ENCODE data around the gene ENAH.
A peak's percentile ranks its signal among the peaks of the same experiment; 100 is the strongest.
"Not testable (repeated sequence)": the region's sequence is repeated elsewhere in the genome, so short reads cannot be mapped to it uniquely, and the experiment has no call there.

Gene ENAH

DNA sequence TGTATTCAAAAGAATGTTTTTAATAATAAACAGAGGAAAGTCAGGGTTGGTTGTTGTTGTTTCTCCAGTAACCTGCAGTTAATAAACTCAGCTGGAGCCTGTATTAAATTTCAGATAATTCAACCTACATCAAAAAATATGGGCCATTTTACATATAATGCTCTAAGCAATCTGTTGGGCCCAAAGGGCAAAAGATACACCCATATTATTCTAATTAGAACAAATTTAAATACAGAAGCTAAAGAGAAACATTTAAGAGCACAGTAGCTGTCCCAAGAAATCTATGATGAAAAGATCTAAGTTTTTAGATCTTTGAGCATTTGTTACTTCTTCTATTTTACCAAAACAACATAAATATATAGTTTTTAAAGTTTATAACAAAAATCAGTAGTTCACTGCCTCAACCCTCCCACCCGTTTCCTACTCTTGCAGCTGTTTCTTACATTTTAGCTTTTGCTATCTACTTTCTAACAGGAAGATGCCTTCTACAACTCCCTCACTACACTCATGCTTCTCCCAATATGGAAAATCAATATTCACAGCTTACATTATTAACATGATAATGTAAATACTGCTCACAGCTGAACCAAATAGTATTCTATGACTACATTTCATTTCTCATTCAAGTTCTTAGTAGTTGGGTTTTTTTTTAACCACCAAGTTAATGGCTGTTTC, 130.2 kb downstream of the ENAH start:
- no peak for DNase-seq

DNA sequence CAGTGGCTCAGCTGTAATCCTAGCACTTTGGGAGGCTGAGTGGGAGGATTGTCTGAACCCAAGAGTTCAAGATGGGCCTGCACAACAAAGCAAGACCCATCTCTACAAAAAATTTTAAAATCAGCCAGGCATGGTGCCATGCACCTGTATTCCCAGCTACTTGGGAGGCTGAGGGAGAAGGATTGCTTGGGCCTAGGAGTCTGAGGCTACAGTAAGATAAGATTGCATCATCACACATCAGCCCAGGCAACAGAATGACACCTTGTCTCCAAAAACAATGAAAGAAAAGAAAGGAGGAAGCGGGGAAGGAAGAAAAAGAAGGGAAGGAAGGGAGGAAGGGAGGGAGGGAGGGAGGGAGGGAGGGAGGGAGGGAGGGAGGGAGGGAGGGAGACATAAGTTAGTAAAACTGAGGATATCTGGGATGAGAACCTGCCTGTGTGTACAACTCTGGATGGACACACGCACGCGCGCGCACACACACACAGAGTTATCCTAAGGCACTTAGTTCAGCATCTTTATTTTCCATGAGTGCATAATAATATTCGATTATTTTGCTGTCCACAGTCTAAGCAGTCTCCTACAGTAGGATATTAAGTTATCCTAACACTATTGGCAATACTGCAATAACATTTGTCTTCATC, 132.2 kb downstream of the ENAH start:
- DNase-seq: no peak

DNA sequence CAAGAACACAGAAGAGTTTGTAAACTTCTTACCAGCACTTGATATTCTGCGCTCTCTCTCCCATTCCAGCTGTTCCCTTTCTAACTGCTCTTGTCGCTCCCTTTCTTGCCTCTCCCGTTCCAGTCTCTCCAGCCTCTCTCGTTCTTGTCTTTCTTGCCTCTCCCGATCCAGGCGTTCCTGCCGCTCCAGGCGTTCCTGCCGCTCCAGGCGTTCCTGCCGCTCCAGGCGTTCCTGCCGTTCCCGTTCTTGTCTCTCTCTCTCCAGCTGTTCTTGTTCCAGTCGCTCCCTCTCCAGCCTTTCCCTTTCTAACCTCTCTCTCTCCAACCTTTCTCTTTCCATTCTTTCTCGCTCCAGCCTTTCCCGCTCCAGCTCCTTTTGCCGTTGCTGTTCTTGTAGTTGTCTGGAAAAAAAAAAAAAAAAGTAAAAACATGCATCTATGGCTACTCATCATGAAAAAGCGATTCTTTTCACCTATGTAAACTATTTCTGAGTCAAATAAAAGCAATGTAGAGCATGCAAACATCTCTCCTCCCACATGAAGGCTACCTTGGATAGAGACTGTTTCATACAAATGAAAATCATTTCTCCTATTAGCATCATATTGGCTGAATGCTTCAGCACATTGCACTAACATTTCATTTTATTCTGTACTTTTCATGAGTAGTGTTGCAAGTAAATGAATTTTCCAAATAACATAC, 133.6 kb downstream of the ENAH start:
- DNase-seq: no peak

DNA sequence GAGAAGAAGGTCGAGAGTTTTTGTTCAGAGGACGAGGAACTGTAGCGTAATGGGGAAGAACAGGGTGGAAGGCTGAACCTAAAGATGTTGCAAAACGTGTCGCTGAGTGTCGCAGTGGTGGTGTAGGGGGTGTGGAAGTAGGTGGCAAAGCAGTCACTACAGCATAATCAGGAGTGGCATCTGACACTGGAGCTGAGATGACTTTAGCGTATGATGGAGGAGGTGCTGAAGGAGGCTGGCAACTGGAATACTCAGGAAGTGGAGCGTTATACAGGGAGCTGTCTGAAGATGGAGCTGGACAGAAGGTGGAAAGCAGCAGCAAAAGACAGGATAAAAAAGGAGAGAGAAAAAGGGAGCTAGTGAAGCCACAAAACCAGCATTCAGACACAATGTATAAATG, 135.2 kb downstream of the ENAH start:
- no peak for DNase-seq

DNA sequence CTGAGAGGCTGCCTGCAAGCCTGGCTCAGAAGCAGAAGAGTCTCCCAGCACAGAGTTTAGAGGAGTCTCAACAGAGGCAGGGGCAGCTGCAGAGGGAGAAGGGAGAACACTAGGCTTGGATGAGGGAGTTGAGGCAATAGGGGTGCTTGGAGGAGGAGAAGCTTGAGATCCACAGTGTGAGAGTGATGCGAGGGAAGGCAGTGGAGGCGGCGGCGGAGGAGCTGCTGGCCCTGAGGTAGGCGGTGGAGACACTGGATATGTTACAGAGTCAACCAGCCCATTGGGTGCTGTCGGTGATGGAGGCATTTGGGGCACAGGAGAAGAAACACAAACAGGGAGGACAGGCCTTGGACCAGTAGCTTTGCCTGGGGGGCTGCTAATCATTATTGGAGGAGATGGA, 135.7 kb downstream of the ENAH start:
- no peak for DNase-seq

DNA sequence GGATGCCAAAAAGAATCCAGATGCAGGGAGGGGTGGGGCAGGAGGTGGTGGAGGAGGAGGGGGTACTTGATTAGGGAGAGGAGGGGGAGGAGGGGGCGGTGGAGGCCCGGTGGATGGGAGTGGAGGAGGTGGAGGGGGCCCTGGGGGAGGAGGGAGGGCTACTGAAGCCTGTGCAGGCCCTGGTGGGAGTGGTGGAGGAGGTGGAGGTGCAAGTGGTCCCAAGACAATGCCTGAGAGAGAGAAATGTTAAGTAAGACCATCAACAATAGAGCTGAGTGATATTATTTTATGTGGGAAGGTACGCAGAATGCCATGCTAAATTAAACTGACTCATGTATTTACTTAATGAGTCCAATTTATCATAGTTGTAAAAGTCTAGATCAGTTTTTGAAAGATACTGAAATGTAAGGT, 138.2 kb downstream of the ENAH start:
- no peak for DNase-seq

DNA sequence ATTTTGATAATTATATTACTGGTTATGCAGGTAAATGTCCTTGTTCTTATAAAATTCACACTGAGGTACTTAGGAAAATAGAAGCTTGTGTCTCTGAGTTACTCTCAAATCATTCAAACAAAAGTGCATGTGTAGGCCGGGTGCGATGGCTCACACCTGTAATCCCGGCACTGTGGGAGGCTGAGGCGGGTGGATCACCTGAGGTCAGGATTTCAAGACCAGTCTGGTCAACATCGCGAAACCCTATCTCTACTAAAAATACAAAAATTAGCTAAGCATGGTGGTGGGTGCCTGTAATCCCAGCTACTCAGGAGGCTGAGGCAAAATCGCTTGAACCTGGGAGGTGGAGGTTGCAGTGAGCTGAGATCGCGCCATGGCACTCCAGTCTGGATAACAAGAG, 139.3 kb downstream of the ENAH start:
- DNase-seq: not testable (repeated sequence)

DNA sequence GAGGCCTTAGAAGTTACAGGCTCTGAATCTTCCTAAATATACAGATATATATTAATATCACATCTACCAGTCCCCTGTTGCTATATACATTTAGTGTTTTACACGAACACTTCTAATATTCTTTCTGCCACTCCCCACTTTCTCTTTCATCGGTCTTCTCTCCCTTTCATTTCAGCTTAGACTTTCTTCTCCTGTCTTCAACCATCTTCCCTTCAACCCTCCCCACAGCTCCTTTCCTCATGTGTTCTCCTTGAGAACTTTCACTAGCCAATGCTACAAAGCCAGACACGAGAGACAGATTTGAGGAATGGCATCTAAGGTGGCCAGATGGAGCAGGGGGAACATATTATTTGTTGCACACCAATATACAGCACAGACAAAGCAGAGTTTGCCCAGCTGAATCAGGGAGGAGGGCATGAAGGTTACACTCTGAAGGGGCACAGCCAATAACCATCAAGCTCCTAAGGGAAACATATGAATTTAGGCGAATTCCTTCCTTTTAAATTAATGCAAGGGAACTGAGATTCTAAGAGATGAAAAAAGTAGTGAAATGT, 141.0 kb downstream of the ENAH start:
- no peak for DNase-seq

DNA sequence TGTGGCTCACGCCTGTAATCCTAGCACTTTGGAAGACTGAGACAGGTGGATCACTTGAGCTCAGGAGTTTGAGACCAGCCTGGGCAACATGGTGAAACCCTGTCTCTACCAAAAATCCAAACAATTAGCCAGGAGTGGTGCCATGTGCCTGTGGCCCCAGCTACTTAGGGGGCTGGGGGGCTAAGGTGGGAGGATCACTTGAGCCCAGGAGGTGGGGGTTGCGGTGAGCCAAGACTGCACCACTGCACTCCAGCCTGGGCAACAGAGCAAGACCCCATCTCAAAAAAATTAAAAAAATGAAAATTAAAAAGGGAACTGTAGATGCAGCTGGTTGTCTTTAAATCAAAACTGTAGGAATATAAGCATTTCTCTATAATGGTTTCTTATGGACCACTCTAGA, 142.2 kb downstream of the ENAH start:
- not testable (repeated sequence) for DNase-seq

DNA sequence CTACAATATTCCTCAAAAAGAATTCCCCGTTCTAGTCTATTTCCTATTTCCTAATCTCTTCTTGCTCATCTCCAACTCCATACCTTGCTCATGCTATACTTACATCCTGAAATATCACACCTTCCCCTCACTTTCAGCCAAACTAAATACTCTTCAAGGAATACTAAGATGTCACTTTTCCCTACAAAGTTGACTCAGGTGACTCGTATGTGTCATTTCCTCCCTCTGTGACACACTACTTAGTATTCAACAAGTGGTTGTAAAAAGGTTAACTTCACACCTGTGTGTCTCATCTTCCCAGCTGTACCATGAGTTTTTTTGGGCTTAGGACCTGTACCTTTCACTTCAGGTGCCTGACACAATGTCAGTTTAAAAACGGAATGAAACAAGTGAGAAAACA, 143.2 kb downstream of the ENAH start:
- DNase-seq: no peak

DNA sequence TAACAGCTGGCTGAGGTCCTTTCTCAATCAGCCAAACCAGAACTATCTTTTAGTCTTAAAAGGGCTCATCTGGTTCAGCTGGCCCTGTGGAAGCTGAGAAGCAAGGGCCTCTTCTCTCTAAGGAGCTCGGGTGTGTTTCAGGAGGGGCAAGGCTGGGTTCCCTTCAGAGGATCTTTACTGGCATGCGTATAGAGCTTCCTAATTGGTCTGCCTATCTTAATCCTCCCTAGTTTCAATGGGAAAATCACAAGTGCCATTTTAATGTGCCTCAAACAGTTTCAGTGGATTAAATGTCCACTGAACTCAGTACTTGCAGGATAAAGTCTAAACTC, 143.6 kb downstream of the ENAH start:
- no peak for DNase-seq

DNA sequence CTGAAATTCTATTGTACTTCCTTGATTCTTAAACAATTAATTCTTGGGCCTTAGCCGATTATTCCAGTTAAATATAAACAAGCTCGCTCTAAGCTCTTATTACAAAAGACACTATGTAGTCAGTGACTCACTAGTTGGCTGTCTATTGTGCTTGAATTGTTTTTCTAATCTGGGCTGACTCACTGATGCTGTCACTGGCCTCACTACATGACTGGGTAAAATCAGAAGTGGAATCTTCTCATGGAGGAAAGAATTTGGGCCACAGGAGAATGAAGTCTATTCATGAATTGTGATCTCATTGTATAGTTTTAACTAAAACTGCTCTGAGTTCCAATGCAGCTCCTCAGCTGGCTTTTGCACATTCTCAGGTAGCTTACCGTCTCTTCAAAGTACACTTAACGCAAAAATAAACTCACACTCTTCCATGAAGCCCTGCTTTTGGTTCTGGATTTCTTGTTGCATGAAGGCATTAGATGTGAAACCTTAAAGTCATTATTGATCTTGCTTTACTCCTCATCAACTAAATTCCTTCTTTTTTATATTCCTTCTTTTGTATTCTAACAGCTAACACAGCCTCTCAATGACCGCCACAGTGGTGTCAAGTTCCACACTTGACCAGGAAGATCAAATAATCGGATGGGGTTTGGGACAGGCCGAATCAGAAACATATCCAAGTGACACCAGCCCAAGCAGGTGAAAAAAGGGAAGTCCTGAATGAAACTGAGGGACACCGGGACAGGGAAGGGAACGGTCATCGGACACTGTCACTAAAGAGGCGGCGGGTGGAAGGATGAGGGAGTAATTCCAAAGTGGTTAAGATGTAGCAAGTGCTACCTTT, 144.2 kb downstream of the ENAH start:
- peak; percentile 71 for DNase-seq

DNA sequence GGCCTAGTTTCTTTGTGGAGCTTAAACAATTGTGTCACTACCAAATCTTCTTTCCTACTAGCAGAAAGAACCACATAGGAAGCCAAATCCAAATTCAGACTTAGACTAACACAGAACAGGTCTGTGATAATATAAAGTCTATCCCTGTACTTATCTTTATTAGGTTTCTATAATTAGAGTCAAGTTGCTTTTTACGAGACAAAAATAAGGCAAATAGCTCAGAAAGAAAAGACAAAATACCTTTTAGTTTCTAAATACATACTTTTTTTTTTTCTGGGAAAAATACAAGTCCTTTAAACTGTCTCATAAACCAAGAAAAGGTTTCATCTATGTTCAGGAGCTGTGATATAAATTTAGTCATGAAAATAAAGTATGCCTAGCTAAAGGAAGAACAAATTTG, 146.2 kb downstream of the ENAH start:
- DNase-seq: no peak

DNA sequence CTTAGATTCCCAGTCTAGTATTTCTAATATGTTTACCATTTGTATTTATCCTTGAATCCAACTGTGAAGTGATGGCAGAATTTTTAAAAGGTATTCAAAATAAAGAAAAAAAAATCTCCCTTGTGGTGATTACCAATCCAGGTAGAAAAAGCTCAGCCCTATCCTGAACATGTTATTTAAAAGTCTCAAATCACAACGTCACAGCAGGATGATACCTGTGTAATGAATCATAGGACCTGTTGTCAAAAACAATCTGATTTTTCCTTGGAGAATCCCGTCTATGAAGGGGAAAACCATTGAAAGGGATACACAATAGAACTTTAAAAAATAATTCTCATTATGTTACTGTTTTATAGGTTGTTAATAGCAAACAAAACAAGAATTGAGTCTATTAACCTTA, 148.1 kb downstream of the ENAH start:
- DNase-seq: no peak

DNA sequence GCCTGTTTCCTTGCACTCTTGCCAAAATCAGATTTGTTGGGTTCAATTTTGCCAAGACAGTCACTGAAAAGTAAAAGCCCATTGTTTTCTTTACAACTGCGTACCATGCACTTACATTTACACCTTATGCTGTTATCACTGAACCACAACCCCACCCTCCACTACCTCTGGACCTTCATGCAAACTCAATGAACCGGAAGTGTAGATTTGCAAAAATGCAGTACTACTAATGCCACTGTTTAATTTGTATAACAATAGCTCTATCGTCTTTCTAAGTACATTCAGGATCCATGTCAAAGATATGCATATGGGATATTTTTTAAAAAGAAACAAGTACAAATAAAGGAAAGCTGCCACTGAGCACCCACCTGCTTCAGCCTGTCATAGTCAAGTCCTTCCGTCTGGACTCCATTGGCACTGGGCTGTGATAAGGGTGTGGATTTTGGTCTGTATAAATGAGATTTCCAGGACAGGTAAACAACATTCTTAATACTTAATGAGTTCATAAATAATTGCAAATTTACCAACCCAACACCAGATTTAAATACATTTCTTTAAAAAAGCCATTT, 152.2 kb downstream of the ENAH start:
- no peak for DNase-seq

DNA sequence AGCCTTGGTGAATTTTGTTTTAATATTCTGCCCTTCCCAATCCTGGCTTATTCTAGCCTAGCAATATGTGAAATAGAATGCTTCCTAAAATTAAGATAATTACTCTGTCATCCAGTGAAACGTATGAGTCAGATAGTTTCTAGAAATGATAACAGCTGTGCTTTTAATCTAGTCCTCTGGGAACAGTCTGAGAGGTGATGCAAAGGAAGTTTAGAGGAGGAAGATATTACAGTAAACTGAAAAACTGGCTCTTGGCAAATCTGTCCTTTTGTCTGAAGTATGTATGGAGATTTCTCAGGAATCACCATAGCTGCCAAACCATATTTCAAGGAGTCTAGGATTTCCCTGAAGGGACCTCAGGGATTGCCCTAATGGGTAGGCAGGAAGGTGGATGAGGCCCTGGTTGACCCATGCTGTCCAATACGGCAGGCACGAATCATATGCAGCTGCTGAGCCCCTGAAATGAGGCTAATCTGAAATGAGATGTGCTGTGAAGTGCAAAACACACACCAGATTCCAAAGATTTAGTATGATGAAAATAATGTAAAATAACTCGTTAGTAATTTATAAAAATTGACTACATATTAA, 154.3 kb downstream of the ENAH start:
- DNase-seq: no peak

DNA sequence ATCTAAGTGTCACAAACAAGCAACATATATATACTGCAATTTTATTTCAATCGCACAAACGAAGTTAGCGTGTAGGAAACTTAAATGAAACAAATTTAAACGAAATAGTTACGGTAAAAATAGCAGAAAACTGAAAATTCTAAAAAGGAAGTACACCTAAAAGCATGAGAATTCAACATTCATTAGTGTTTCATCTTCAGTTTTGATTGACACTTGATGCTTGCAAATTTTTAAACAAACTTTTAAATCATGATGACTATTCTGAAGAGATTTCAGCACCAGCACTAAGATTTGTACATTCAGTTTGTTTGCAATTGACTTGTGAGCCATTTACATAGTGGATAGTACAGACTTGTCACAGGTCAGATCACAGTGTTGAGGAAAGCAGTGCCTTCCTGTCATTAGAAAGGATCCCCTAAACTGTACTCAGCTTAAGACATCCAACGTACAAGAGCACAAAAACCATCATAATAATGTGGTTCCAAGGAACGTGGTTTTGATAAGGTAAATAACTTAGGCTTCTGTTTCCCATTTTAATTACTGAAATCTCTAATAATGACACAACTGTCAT, 158.0 kb downstream of the ENAH start:
- no peak for DNase-seq

DNA sequence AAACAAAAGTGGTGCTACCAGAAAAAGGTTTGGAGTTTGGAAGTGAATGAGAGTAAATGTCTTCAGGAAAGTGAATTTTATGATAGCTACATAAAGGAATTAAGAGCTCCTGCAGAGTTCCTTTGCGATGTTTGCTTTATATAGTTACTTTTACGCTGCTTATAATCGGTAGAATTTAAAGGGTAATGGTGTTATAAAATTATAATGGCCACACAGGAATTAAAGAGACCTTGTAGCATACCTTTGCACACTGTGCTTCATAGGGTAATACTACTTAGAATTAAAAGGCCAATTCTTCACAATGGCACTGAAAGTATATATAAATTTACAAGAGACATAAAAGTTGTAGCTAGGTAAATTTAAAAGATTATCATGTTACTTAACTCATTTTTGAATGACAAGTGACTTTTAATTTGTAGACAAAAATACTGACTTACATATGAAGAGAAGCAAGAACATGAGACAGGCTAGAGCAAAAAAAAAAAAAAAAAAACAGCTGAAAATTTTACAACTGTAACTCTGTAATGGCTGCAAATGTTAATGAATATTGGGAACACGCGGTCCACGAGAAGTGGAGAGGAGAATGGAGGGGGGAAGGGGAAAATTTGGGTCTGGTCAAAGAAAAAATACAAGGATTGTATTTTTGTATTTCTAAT, 159.2 kb downstream of the ENAH start:
- no peak for DNase-seq

DNA sequence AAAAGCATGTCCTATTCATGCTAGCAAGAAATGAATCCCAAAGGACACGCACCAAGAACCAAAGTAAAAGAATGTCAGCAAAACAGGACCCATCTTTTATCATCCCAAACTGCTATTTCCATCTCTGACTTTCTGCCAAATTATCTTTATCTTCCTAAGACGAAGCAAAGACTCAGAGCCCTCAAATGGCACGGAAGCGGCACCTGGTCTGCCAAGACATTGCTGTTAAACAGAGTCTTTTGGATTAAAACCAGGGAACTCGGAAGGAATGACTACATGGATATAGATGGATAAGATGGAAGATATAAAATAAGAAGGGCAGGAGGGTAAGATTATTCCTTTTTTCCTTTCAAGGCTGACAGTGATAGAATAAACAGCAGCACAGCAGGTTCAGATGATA, 164.2 kb downstream of the ENAH start:
- DNase-seq: no peak

DNA sequence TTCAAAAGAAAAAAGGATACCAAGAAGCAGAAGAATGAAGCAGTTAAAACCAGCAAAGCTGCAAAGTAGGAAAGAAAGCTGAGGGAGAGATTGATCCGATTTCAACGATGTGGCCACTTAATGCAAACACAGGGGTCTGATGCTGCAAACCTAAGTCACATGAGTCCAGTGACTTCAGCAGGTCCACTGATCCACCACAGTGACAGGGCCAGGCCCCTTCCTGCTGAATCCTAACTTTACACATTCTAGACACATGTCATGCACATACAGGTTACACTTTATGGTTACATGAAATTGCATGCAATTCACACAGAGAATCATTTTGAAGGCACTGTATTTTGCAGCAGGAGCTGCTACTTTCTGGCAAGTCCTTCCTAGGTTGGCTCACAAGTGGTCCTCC, 166.1 kb downstream of the ENAH start:
- no peak for DNase-seq

DNA sequence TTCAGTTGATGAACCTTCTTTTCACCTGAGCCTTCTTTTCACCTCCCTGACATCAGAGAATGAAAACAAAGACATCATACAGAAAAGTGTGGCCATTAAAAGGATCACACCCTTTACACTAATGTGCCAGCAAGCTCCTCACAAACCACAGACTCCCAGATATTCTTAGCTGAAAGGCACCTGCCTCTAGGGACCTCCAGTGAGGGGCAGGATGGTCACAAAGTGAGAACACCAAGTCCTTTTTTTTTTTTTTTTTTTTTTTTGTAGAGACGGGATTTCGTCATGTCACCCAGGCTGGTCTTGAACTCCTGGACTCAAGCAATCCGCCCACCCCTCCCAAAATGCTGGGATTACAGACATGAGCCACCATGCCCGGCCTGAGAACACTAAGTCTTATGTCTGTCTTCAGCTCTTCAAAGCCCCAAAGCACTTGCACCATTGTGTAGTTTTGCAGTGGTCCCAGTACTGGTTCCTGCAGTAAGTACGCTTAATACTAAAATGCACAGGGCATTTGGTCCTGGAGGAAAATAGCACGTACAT, 166.9 kb downstream of the ENAH start:
- DNase-seq: no peak
